ENCODE results near the gene TSHZ2.

GRCh38 chr20:53171065-53171464 lies 198.9 kb downstream of the TSHZ2 start:
- TF ChIP-seq CTCF (IDR thresholded peaks at IDR 0.05; ENCODE audit: low read length) (no peak), EZH2 (IDR thresholded peaks at IDR 0.05; ENCODE audit: borderline replicate concordance, low read length) (no peak)

Measured in OCI-LY1 (cell line).